ENCODE results near the gene PRB4. TPM values are rescaled to one million over a fixed set of nuclear protein-coding genes. Genes with fewer than 3 reads are reported as not detected.
"Not testable (repeated sequence)": the region's sequence is repeated elsewhere in the genome, so short reads cannot be mapped to it uniquely, and the experiment has no call there.

Gene PRB4
- not detected for total RNA-seq
- long read RNA-seq, donor 1, result 0 reads
- long read RNA-seq, donor 2, result 0 reads

DNA sequence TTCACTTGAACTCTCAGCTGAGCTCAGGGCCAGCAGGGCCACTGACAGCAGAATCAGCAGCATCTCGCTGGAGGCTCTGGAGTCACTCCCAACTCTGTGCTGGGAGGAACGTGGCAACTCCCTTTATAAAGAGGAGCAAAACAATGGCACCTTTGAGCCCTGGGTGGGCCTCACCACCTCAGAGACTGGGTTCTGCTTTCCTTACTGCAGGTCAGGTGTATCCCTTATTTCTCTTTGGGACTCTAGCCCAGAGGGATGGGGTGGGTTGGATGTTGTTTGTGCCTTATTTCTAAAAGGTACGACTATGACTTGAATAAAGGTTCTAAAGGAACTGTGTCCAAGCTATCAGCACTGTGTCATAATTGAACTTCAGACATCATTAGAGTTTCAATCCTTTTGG, at the start of gene PRB4:
Gene PRB4, minus strand, starts transcription at position 101 of the 400 bp plus-strand sequence. Its CDS starts 38 bp downstream, at position 63.
- DNase-seq (ENCODE audit: low spot score), result no peak
- intact Hi-C loops (cut with DNase I), result no loop called here

DNA sequence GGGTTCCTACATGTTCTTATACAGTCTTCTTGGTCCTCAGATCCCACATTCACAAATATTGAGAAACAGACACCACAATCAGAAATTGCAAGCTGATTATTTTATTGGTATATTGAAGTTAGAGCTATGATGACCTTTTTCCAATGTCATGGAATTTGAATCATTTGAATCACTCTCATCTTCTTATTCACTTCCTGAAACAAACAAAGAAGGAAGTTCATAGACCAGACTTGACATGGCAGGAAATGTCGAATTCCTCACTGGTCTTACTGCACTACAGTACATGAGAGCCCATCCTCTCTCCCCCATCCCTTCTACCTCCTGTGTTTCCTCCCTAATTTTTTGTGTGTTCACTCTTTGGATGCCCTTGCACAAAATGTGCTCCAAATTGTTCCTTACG, 41.5 kb upstream of the PRB4 start:
- DNase-seq (ENCODE audit: low spot score); intact Hi-C loops (cut with DNase I): not testable (repeated sequence)

DNA sequence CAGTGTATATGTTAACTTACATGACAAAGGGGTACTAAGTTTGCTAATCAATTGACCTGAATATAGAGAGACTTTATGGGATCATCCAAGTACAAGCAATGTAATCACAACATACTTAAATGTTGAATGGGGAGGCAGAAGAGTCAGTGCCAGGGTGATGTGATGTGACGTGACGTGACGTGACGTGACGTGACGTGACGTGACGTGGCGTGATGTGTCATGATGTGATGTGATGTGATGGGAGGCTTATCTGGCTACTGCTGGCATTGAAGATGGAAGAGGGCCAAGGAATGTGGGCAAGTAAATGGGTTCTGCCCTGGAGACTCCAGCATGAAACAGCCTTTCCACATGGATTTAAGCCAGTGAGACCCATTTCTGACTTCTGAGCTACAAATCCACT, 38.2 kb upstream of the PRB4 start:
- no peak for DNase-seq (ENCODE audit: low spot score)
- intact Hi-C loops (cut with DNase I), result no loop called here

DNA sequence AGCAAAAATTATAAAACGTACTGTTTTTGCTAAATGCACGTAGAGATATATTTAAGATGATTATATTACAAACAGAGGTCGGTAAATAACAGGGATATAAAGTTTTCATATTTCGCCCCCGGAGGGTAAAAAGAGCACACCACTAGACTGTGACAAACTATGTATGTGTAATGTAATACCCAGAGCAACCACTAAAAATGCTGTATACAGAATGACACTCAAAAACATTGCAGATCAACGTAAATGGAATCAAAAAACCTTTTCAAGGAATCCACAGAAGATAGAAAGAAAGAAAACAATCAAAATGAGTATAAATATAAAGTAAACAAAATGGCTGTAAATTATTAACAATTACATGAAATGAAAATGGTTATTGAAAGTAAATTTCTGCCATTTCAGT, 37.6 kb upstream of the PRB4 start:
- intact Hi-C loops (cut with DNase I), result no loop called here
- no peak for DNase-seq (ENCODE audit: low spot score)

DNA sequence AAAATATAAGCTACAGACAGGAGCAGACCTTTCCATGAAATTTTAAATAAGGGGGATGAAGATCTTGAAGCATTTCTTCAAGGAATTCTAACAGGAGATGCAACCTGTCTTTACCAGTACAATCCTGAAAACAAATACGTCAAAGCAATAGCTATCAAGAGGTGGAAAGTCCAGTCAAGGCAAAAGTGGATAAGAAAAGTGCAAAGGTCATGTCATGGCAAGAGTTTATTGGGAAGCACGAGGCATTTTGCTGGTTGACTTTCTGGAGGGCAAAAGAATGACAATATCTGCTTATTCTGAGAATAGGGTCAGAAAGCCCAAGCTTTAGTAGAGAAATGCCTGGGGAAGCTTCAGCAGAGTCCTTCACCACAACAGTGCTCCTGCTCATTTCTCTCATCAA, 34.3 kb upstream of the PRB4 start:
- no peak for DNase-seq (ENCODE audit: low spot score)
- intact Hi-C loops (cut with DNase I), result no loop called here

DNA sequence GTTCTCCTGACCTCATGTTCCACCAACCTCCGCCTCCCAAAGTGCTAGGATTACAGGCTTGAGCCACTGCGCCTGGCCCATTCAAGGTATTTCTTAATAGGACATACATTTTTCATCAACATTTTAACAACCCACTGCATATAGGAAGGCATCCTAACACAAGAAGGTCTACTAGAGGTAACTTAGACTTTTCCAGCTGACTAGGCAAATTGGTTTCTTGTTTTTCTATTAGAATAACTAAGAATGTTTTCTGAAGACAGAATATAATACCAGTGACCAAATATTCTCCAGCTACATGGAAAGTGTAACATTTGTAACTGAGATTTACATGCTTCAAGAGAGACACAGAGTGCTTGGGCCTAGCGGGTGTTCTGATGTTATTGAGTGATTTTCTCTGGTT, 14.2 kb upstream of the PRB4 start:
- intact Hi-C loops (cut with DNase I), result no loop called here
- no peak for DNase-seq (ENCODE audit: low spot score)

DNA sequence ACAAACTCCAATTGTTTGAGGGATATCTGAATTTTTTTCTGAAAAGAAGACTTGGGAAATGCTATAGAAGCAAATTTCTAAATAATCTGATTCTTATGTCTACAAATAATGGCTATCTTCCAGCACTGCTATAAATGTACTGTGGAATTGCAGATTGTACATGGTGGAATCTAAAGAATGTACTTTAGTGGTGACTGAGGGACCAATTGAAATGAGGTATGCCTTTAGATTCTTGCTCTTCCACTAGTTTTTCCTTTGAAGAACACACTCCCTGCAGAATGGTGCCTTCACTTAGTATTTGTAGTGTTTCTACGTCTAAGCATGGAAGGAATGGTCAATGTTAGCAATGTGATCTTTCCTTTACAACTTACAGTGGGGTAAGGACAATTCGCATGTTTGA, 11.7 kb upstream of the PRB4 start:
- DNase-seq (ENCODE audit: low spot score), result no peak
- intact Hi-C loops (cut with DNase I), result no loop called here

DNA sequence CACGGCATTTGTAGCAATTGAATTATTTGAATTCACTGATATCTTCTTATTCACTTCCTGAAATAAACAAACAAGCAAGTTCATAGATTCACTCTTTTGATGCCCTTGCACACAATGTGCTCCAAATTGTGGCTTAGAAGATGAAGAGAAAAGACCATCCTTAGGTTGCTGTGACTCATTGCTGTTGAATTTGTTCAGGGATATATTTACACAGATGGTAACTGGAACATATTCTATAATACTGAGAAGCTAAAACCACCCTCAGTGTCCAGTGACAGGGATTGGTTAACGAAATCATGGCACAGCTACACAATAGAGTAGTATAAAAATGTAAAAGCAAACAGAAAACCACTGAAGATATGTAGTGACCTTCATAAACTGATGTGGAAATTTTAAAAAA, 3.1 kb downstream of the PRB4 start:
- intact Hi-C loops (cut with DNase I), result no loop called here
- no peak for DNase-seq (ENCODE audit: low spot score)

DNA sequence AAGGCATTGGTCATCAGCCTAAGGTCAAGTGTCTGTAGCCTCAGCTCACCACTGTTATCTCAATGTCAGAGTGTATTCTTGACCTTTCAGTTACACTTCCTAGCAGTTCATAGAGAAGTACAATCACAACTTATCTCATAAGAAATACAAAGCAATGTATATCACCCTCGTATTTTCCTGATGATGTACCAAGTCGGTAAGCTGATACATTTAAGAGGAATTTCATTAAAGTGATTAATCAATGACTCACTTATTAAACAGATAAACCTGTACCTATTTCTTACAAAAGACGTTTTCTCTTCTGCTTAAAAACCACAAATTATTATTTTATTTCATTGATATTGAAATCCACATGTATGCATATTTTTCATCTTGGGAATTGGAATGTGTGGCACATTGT, 36.8 kb downstream of the PRB4 start:
- intact Hi-C loops (cut with DNase I), result no loop called here
- no peak for DNase-seq (ENCODE audit: low spot score)

DNA sequence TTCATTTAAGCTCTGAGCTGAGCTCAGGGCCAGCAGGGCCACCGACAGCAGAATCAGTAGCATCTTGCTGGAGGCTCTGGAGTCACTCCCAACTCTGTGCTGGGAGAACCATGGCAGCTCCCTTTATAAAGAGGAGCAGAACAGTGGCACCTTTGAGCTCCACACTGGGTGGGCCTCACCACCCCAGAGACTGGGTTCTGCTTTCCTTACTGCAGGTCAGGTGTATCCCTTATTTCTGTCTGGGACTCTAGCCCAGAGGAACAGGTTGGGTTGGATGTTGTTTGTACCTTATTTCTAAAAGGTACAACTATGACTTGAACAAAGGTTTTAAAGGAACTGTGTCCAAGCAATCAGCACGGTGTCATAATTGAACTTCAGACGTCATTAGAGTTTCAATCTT, 40.6 kb downstream of the PRB4 start, which contains the start of gene PRB3:
Gene PRB3, minus strand, starts transcription at position 101 of the 400 bp plus-strand sequence. Its CDS starts 38 bp downstream, at position 63.
- DNase-seq (ENCODE audit: low spot score), result no peak
- intact Hi-C loops (cut with DNase I), result no loop called here

DNA sequence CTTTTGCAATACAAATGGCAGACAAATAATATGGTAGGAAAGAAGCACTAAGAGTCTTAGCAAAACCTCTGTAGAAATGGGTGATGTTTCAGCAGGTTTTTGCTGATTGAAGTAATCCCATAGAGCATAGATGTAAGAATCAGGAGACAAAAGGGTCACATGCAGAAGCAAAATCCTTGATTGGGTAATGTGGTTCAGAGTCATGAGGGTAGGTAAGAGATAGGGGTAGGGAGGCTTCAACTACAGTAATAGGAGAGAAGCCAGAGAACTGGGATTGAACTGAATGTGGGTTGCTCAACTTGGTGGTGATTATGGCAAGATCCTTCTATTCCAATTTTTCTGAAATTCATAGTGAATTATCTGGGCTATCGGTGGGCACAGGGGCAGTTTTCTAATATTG, 45.7 kb downstream of the PRB4 start:
- no peak for DNase-seq (ENCODE audit: low spot score)
- intact Hi-C loops (cut with DNase I), result no loop called here

Other genes starting within 250 kb of the PRB4 start
- gene TAS2R46, start 248.1 kb downstream of the PRB4 start, total RNA-seq, result 1 to 10 TPM; 2.2 to 2.4 TPM
- 1 to 10 TPM in 1 of 2 donors, under 1 TPM in 1; 0.33 to 1.3 TPM for gene TAS2R43, start 218.1 kb downstream of the PRB4 start, total RNA-seq
- gene TAS2R30, start 175.8 kb downstream of the PRB4 start, total RNA-seq, result 1 to 10 TPM; 4.3 to 4.4 TPM
- gene SMIM10L1, start 139.2 kb downstream of the PRB4 start, total RNA-seq, result 10 to 100 TPM; 15.1 to 15.3 TPM
- not detected for gene TAS2R42, start 123.5 kb downstream of the PRB4 start, total RNA-seq
- not detected for gene PRB3, start 40.7 kb downstream of the PRB4 start, total RNA-seq
- gene PRB2, start 85.1 kb upstream of the PRB4 start, total RNA-seq, result not detected